GM18507 (cell line): Measurements from ENCODE around the gene TERT.

Source experiments
- DNase-seq: peaks from one replicate; pipeline ENCODE4 v3.0.0; 2011; ENCODE audit warnings: low read depth; ENCODE audit not compliant: insufficient read length; ENCODE audit errors: extremely low spot score
- FAIRE-seq: peaks from 2 replicates; lab custom pipeline; 2011; peaks lifted over from hg19 to GRCh38; lab: Jason Lieb, UNC

Gene TERT

GRCh38 chr5:1214163-1214935 is 80.5 kb downstream of the TERT start:
- FAIRE-seq: no peak

GRCh38 chr5:1213508-1214162 is 81.2 kb downstream of the TERT start:
- no peak for FAIRE-seq
- DNase-seq: no peak

More at GRCh38 chr5:1214163-1214935, 80.5 kb downstream of the TERT start:
- no peak for DNase-seq

- no peak for FAIRE-seq
- DNase-seq: no peak
These were observed 82.0 kb downstream of the TERT start for GRCh38 chr5:1212881-1213280.

GRCh38 chr5:1212271-1212670 is 82.6 kb downstream of the TERT start:
- FAIRE-seq: no peak
- no peak for DNase-seq

- DNase-seq: no peak
- no peak for FAIRE-seq
These were observed 83.2 kb downstream of the TERT start for GRCh38 chr5:1211701-1212100.

GRCh38 chr5:1210832-1211251 is 84.0 kb downstream of the TERT start:
- FAIRE-seq: no peak
- DNase-seq: no peak

GRCh38 chr5:1209896-1210776 is 84.7 kb downstream of the TERT start:
- DNase-seq: no peak
- FAIRE-seq: no peak

- no peak for DNase-seq
- FAIRE-seq: no peak
These were observed 85.4 kb downstream of the TERT start for GRCh38 chr5:1209489-1209852.

- no peak for FAIRE-seq
- no peak for DNase-seq
These were observed 86.0 kb downstream of the TERT start for GRCh38 chr5:1208743-1209488.

GRCh38 chr5:1208221-1208742 is 86.6 kb downstream of the TERT start:
- FAIRE-seq: no peak

GRCh38 chr5:1207555-1207954 is 87.3 kb downstream of the TERT start:
- FAIRE-seq (no peak), DNase-seq (no peak)

More at GRCh38 chr5:1208221-1208742, 86.6 kb downstream of the TERT start:
- DNase-seq: no peak

GRCh38 chr5:1206521-1207412 is 88.1 kb downstream of the TERT start:
- FAIRE-seq (no peak), DNase-seq (no peak)

GRCh38 chr5:1205255-1206180 is 89.3 kb downstream of the TERT start:
- FAIRE-seq: no peak
- DNase-seq: no peak

- FAIRE-seq (no peak), DNase-seq (no peak)
These were observed 90.1 kb downstream of the TERT start for GRCh38 chr5:1204693-1205242.

- DNase-seq (no peak), FAIRE-seq (no peak)
These were observed 90.7 kb downstream of the TERT start for GRCh38 chr5:1203968-1204692.

- FAIRE-seq (no peak), DNase-seq (no peak)
These were observed 91.4 kb downstream of the TERT start for GRCh38 chr5:1203311-1203967.
